H1 (cell line): ENCODE results near the gene TRDMT1. TPM values are rescaled to one million over a fixed set of nuclear protein-coding genes. Genes with fewer than 3 reads are reported as not detected.

Experiments used
- BCL11A ChIP-seq, 2 experiments: IDR thresholded peaks; one replicate each; pipeline ENCODE4 v1.6.1; 2011; ENCODE audit warnings: low read depth in 2 of 2, low read length in 2 of 2, mild to moderate bottlenecking in 2 of 2
- CHD2 ChIP-seq: IDR thresholded peaks from 2 replicates; pipeline ENCODE4 v1.6.1; 2012; ENCODE audit warnings: low read length, improper control_type of control experiment
- CREB1 ChIP-seq: IDR thresholded peaks from 2 replicates; pipeline ENCODE4 v1.6.1; 2012; ENCODE audit warnings: inconsistent platforms
- FOSL1 ChIP-seq: IDR thresholded peaks from 2 replicates; pipeline ENCODE4 v1.6.1; 2011; ENCODE audit warnings: mild to moderate bottlenecking, low read depth, low read length, moderate library complexity; ENCODE audit not compliant: insufficient read depth
- HDAC6 ChIP-seq: IDR thresholded peaks from one replicate; pipeline ENCODE4 v1.7.1; 2012; ENCODE audit warnings: low read depth, mild to moderate bottlenecking, inconsistent platforms, low read length, moderate library complexity
- POLR2AphosphoS5 ChIP-seq: IDR thresholded peaks from 2 replicates; pipeline ENCODE4 v1.6.1; 2011; ENCODE audit warnings: low read depth, low read length
- SP1 ChIP-seq: IDR thresholded peaks from 2 replicates; pipeline ENCODE4 v1.6.1; 2011; ENCODE audit warnings: low read depth, low read length
- SUZ12 ChIP-seq: fragments of 200-600 bp; sonication (generic); IDR thresholded peaks from 2 replicates; pipeline ENCODE4 v1.6.1; 2012; ENCODE audit warnings: mild to moderate bottlenecking, inconsistent platforms, low read length, moderate library complexity, mixed read lengths
- ZNF274 ChIP-seq: IDR thresholded peaks from 2 replicates; pipeline ENCODE4 v1.7.0; 2012; ENCODE audit warnings: low read length, borderline replicate concordance; ENCODE audit errors: extremely low read depth
- polyA plus RNA-seq, 7 experiments: library from polyadenylated mRNA; depleted of rRNA in 3 of 7; stranded (reverse) in 5 of 7; unstranded in 2 of 7; fragments of >200 nt in 5 of 7; fragments of 200-250 nt in 2 of 7; gene quantifications; 1 replicate in 5 of 7; 2 replicates in 1 of 7; 4 replicates in 1 of 7; pipeline versions ENCODE4 v1.2.1 to v1.2.3, GENCODE V29; 2011 to 2013; ENCODE audit warnings: missing spikeins in 2 of 7, mixed read lengths in 2 of 7
- total RNA-seq: library from RNA; stranded (reverse); fragmentation: NEBNext Ultra II Directional; extraction: Animal tissue kit (Norgen Biotek cat#: 25700); gene quantifications from 2 replicates; pipeline ENCODE4 v1.2.1, GENCODE V29; 2021
- TF ChIP-seq, protein P1 (sequence below): fragments of 300-600 bp; sonication (generic); IDR thresholded peaks from 2 replicates; pipeline ENCODE4 v1.7.1; 2012; ENCODE audit warnings: low read length, moderate library complexity, mild to moderate bottlenecking, inconsistent platforms; ENCODE audit not compliant: insufficient replicate concordance

The TRDMT1 gene
- total and polyA plus RNA-seq, 2 of the 8 experiments (the other 6 are each of a cell fraction or from before 2014, with no cell fraction given): 7.4 to 21.4 TPM

DNA sequence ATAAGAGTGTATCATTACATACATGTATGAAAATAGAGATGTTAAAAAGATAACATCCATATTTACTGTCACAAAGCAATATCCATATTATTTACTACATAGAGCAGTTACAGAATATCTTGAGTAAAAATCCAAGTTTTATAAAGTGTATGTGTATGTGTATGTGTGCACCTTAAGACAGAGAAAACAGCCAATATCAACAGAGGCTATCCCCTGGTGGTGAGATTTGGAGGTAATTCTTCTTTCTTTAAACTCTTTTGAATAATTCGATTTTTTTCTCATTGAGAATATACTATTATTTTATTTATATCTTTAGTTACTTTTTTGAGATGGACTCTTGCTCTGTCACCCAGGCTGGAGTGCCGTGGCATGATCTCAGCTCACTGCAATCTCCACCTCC lies 18.4 kb downstream of the TRDMT1 start (continued):
- TF ChIP-seq, protein P1, sequence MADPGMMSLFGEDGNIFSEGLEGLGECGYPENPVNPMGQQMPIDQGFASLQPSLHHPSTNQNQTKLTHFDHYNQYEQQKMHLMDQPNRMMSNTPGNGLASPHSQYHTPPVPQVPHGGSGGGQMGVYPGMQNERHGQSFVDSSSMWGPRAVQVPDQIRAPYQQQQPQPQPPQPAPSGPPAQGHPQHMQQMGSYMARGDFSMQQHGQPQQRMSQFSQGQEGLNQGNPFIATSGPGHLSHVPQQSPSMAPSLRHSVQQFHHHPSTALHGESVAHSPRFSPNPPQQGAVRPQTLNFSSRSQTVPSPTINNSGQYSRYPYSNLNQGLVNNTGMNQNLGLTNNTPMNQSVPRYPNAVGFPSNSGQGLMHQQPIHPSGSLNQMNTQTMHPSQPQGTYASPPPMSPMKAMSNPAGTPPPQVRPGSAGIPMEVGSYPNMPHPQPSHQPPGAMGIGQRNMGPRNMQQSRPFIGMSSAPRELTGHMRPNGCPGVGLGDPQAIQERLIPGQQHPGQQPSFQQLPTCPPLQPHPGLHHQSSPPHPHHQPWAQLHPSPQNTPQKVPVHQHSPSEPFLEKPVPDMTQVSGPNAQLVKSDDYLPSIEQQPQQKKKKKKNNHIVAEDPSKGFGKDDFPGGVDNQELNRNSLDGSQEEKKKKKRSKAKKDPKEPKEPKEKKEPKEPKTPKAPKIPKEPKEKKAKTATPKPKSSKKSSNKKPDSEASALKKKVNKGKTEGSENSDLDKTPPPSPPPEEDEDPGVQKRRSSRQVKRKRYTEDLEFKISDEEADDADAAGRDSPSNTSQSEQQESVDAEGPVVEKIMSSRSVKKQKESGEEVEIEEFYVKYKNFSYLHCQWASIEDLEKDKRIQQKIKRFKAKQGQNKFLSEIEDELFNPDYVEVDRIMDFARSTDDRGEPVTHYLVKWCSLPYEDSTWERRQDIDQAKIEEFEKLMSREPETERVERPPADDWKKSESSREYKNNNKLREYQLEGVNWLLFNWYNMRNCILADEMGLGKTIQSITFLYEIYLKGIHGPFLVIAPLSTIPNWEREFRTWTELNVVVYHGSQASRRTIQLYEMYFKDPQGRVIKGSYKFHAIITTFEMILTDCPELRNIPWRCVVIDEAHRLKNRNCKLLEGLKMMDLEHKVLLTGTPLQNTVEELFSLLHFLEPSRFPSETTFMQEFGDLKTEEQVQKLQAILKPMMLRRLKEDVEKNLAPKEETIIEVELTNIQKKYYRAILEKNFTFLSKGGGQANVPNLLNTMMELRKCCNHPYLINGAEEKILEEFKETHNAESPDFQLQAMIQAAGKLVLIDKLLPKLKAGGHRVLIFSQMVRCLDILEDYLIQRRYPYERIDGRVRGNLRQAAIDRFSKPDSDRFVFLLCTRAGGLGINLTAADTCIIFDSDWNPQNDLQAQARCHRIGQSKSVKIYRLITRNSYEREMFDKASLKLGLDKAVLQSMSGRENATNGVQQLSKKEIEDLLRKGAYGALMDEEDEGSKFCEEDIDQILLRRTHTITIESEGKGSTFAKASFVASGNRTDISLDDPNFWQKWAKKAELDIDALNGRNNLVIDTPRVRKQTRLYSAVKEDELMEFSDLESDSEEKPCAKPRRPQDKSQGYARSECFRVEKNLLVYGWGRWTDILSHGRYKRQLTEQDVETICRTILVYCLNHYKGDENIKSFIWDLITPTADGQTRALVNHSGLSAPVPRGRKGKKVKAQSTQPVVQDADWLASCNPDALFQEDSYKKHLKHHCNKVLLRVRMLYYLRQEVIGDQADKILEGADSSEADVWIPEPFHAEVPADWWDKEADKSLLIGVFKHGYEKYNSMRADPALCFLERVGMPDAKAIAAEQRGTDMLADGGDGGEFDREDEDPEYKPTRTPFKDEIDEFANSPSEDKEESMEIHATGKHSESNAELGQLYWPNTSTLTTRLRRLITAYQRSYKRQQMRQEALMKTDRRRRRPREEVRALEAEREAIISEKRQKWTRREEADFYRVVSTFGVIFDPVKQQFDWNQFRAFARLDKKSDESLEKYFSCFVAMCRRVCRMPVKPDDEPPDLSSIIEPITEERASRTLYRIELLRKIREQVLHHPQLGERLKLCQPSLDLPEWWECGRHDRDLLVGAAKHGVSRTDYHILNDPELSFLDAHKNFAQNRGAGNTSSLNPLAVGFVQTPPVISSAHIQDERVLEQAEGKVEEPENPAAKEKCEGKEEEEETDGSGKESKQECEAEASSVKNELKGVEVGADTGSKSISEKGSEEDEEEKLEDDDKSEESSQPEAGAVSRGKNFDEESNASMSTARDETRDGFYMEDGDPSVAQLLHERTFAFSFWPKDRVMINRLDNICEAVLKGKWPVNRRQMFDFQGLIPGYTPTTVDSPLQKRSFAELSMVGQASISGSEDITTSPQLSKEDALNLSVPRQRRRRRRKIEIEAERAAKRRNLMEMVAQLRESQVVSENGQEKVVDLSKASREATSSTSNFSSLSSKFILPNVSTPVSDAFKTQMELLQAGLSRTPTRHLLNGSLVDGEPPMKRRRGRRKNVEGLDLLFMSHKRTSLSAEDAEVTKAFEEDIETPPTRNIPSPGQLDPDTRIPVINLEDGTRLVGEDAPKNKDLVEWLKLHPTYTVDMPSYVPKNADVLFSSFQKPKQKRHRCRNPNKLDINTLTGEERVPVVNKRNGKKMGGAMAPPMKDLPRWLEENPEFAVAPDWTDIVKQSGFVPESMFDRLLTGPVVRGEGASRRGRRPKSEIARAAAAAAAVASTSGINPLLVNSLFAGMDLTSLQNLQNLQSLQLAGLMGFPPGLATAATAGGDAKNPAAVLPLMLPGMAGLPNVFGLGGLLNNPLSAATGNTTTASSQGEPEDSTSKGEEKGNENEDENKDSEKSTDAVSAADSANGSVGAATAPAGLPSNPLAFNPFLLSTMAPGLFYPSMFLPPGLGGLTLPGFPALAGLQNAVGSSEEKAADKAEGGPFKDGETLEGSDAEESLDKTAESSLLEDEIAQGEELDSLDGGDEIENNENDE: no peak
- no peak for TF ChIP-seq HDAC6
- TF ChIP-seq POLR2AphosphoS5: no peak
- TF ChIP-seq ZNF274: no peak
- TF ChIP-seq CHD2: no peak
- TF ChIP-seq CREB1: no peak
- no peak for TF ChIP-seq BCL11A (IDR thresholded peaks at IDR 0.05; ENCODE audit: low read depth in 2 of 2, low read length in 2 of 2)
- no peak for TF ChIP-seq SUZ12
- TF ChIP-seq SP1: no peak
- TF ChIP-seq FOSL1: no peak
